Tibial nerve (tissue), 4 donors: ENCODE data around the gene MLPH. TPM values are rescaled to one million over a fixed set of nuclear protein-coding genes. Genes with fewer than 3 reads are reported as not detected.
A peak's percentile ranks its signal among the peaks of the same experiment; 100 is the strongest.

Experiments
- DNase-seq, 2 donors: peaks; one replicate each; pipeline ENCODE4 v3.0.0-alpha.2; 2019; ENCODE audit warnings: low spot score in 2 of 2
- H3K27ac ChIP-seq, 4 donors: fragments of 200-600 bp; sonication (generic) in 3 of 4; one replicate each; pipeline ENCODE4 v1.5.1; 2017 to 2019; ENCODE audit warnings: mild to moderate bottlenecking in 1 of 4
- H3K27me3 ChIP-seq, 2 donors: fragments of 200-600 bp; sonication (generic) in 1 of 2; one replicate each; pipeline versions ENCODE4 v1.5.1 to v1.6.0; 2017 to 2019
- H3K36me3 ChIP-seq, 3 donors: fragments of 200-600 bp; sonication (generic); one replicate each; pipeline ENCODE4 v1.5.1; 2018 to 2019
- H3K4me1 ChIP-seq, 4 donors: fragments of 200-600 bp; sonication (generic) in 3 of 4; one replicate each; pipeline ENCODE4 v1.5.1; 2017 to 2019
- H3K4me3 ChIP-seq, 4 donors: fragments of 200-600 bp; sonication (generic) in 3 of 4; one replicate each; pipeline ENCODE4 v1.5.1; 2017 to 2019; ENCODE audit warnings: mild to moderate bottlenecking in 1 of 4, moderate library complexity in 1 of 4
- H3K9me3 ChIP-seq, 4 donors: fragments of 200-600 bp; sonication (generic) in 3 of 4; one replicate each; pipeline ENCODE4 v1.5.1; 2017 to 2019
- CTCF ChIP-seq, 5 experiments: fragments of 200-600 bp in 3 of 5; fragments of 450-650 bp in 2 of 5; sonication (generic) in 3 of 5; IDR thresholded peaks; one replicate each; pipeline ENCODE4 v1.5.1; 2016 to 2019; ENCODE audit warnings: antibody characterized with exemption in 5 of 5, mild to moderate bottlenecking in 3 of 5, moderate library complexity in 2 of 5
- EP300 ChIP-seq, 2 donors: sonication (generic); formaldehyde crosslinking; IDR thresholded peaks; one replicate each; pipeline ENCODE4 v1.6.1; 2017; ENCODE audit warnings: antibody characterized with exemption in 2 of 2, mild to moderate bottlenecking in 1 of 2
- POLR2A ChIP-seq, 2 donors: fragments of 450-650 bp; IDR thresholded peaks; one replicate each; pipeline ENCODE4 v1.6.1; 2017; ENCODE audit warnings: antibody characterized with exemption in 2 of 2, mild to moderate bottlenecking in 2 of 2, moderate library complexity in 2 of 2
- WGBS, 2 donors: methylation state at CpG; one replicate each; pipeline ENCODE4 v1.1.5; 2018; 5-methylcytosine and 5-hydroxymethylcytosine counted together
- total RNA-seq, 4 donors: library from RNA; depleted of rRNA; stranded (reverse); fragments of >200 nt; gene quantifications; one replicate each; pipeline ENCODE4 v1.1.0, GENCODE V29; 2016

The MLPH gene
- total RNA-seq, 4 donors from 2014 or later, result 41.4 to 108 (median 62.1) TPM

GRCh38 chr2:237470914-237471313 lies 16.1 kb upstream of the MLPH start:
- no peak for DNase-seq
- H3K36me3 ChIP-seq, result no peaks in the 10 kb centered on the region
- no peak overlapping the region for H3K4me3 ChIP-seq
- H3K4me1 ChIP-seq, result peaks cover 0 to 32% (median 10%) of the 10 kb centered on the region in 4 donors
- 79 to 87% methylated on average over 7 of the region's 7 CpGs for WGBS, 2 donors
- no peaks in the 10 kb centered on the region for H3K27me3 ChIP-seq
- H3K27ac ChIP-seq, result no peak overlapping the region
- no peak for TF ChIP-seq POLR2A (IDR thresholded peaks at IDR 0.05)
- no peak for TF ChIP-seq EP300 (IDR thresholded peaks at IDR 0.05)
- TF ChIP-seq CTCF (IDR thresholded peaks at IDR 0.05), result no peak
- H3K9me3 ChIP-seq, result no peaks in the 10 kb centered on the region

GRCh38 chr2:237471438-237472186 lies 15.4 kb upstream of the MLPH start:
- WGBS, 2 donors, result 45 to 46% methylated on average over 13 to 14 of the region's 14 CpGs

GRCh38 chr2:237472187-237472712 lies 14.8 kb upstream of the MLPH start:
- DNase-seq, result no peak
- Histone ChIP-seq H3K4me1 (peaks cover 0 to 35% (median 12%) of the 10 kb centered on the region in 4 donors), H3K27me3 (no peaks in the 10 kb centered on the region), H3K9me3 (no peaks in the 10 kb centered on the region), H3K4me3 (no peak overlapping the region), H3K27ac (no peak overlapping the region), H3K36me3 (no peaks in the 10 kb centered on the region)
- WGBS, 2 donors, result 80 to 86% methylated on average over 8 of the region's 8 CpGs
- no peak for TF ChIP-seq POLR2A (IDR thresholded peaks at IDR 0.05)
- no peak for TF ChIP-seq CTCF (IDR thresholded peaks at IDR 0.05)
- TF ChIP-seq EP300 (IDR thresholded peaks at IDR 0.05), result no peak

More at GRCh38 chr2:237471438-237472186, 15.4 kb upstream of the MLPH start:
- Histone ChIP-seq H3K9me3 (no peaks in the 10 kb centered on the region), H3K27me3 (no peaks in the 10 kb centered on the region), H3K4me3 (no peak overlapping the region), H3K27ac (peak overlapping the region in 1 of 4 donors; percentile 15), H3K36me3 (no peaks in the 10 kb centered on the region), H3K4me1 (peaks cover 0 to 35% (median 12%) of the 10 kb centered on the region in 4 donors)
- peak; percentile 27 to 65 (median 49) for TF ChIP-seq CTCF (IDR thresholded peaks at IDR 0.05)
- no peak for TF ChIP-seq POLR2A (IDR thresholded peaks at IDR 0.05)
- DNase-seq, result no peak

GRCh38 chr2:237472909-237473877 lies 13.9 kb upstream of the MLPH start:
- Histone ChIP-seq H3K4me1 (peaks cover 0 to 35% (median 12%) of the 10 kb centered on the region in 4 donors), H3K27ac (peak overlapping the region in 3 of 4 donors; percentile 92 to 99 (median 98)), H3K27me3 (no peaks in the 10 kb centered on the region), H3K9me3 (no peaks in the 10 kb centered on the region), H3K36me3 (no peaks in the 10 kb centered on the region), H3K4me3 (no peak overlapping the region)
- DNase-seq, result no peak
- TF ChIP-seq CTCF (IDR thresholded peaks at IDR 0.05), result no peak
- no peak for TF ChIP-seq EP300 (IDR thresholded peaks at IDR 0.05)
- no peak for TF ChIP-seq POLR2A (IDR thresholded peaks at IDR 0.05)
- 95% methylated on average over 17 to 22 of the region's 27 CpGs for WGBS, 2 donors
